Prostate gland (tissue), 2 donors: ENCODE results near the gene XPR1.

Experiments
- POLR2A ChIP-seq: fragments of 450-650 bp; IDR thresholded peaks from one replicate; pipeline ENCODE4 v1.6.1; 2016; ENCODE audit warnings: antibody characterized with exemption, mild to moderate bottlenecking
- POLR2AphosphoS5 ChIP-seq: sonication (generic); formaldehyde crosslinking; IDR thresholded peaks from one replicate; pipeline ENCODE4 v1.6.1; 2017; ENCODE audit warnings: antibody characterized with exemption
- TF ChIP-seq, protein P1 (sequence below), 4 experiments: fragments of 200-600 bp in 2 of 4; fragments of 450-650 bp in 2 of 4; sonication (generic) in 2 of 4; IDR thresholded peaks; 1 replicate in 3 of 4; 2 replicates in 1 of 4; pipeline ENCODE4 v1.5.1; 2016 to 2019; ENCODE audit warnings: antibody characterized with exemption in 4 of 4, mild to moderate bottlenecking in 2 of 4, moderate library complexity in 2 of 4

DNA sequence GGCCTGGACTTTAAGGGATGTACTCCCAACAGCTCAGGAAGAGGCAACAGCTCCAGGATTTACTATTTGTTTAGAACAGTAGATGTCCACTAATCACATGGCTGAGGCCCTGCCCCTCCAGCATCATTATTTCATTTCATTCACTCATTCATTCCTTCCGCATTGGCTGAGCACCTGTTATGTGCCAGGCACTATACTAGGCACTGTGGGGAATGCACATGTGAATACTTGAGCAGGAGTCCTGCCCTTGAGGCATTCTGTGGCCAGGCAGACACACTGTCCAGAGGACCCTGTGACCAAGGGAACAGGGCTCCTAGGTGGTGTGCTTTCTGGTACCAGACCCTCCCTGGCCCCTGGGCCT, 305.2 kb downstream of the XPR1 start:
- TF ChIP-seq, protein P1, sequence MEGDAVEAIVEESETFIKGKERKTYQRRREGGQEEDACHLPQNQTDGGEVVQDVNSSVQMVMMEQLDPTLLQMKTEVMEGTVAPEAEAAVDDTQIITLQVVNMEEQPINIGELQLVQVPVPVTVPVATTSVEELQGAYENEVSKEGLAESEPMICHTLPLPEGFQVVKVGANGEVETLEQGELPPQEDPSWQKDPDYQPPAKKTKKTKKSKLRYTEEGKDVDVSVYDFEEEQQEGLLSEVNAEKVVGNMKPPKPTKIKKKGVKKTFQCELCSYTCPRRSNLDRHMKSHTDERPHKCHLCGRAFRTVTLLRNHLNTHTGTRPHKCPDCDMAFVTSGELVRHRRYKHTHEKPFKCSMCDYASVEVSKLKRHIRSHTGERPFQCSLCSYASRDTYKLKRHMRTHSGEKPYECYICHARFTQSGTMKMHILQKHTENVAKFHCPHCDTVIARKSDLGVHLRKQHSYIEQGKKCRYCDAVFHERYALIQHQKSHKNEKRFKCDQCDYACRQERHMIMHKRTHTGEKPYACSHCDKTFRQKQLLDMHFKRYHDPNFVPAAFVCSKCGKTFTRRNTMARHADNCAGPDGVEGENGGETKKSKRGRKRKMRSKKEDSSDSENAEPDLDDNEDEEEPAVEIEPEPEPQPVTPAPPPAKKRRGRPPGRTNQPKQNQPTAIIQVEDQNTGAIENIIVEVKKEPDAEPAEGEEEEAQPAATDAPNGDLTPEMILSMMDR (IDR thresholded peaks at IDR 0.05): no peak
- TF ChIP-seq POLR2AphosphoS5 (no peak), POLR2A (no peak)
